HEK293T (cell line): ENCODE data around the gene LITAFD.

Experiments
- CTCF ChIA-PET: fragments of 350-600 bp; formaldehyde crosslinking; extraction: SDS; loops from one replicate; lab custom pipeline; 2021; ENCODE audit warnings: antibody characterized with exemption, inconsistent platforms; lab: Yijun Ruan, JAX
- POLR2A ChIA-PET: fragments of 350-600 bp; formaldehyde crosslinking; extraction: SDS; loops from one replicate; lab custom pipeline; 2020; ENCODE audit warnings: antibody characterized with exemption, inconsistent platforms; lab: Yijun Ruan, JAX
- DNase-seq: peaks from one replicate; pipeline ENCODE4 v3.0.0; 2012; ENCODE audit warnings: mixed read lengths; ENCODE audit errors: extremely low spot score
- ARNT ChIP-seq: fragments of 450-650 bp; IDR thresholded peaks from 2 replicates; pipeline ENCODE4 v1.6.1; 2017; ENCODE audit warnings: mild to moderate bottlenecking
- BHLHE40 ChIP-seq: fragments of 450-650 bp; IDR thresholded peaks from 2 replicates; pipeline ENCODE4 v1.6.1; 2016; ENCODE audit warnings: mild to moderate bottlenecking, moderate library complexity, borderline replicate concordance
- CTBP1 ChIP-seq: fragments of 450-650 bp; IDR thresholded peaks from 2 replicates; pipeline ENCODE4 v1.6.1; 2016; ENCODE audit warnings: borderline replicate concordance
- ELF4 ChIP-seq: fragments of 450-650 bp; IDR thresholded peaks from 2 replicates; pipeline ENCODE4 v1.6.1; 2017; ENCODE audit warnings: antibody characterized with exemption
- FOXA1 ChIP-seq: fragments of 450-650 bp; IDR thresholded peaks from 2 replicates; pipeline ENCODE4 v1.6.1; 2016; ENCODE audit warnings: mild to moderate bottlenecking
- FOXK2 ChIP-seq: fragments of 450-650 bp; IDR thresholded peaks from 2 replicates; pipeline ENCODE4 v1.6.1; 2016; ENCODE audit warnings: mild to moderate bottlenecking
- FOXM1 ChIP-seq: fragments of 450-650 bp; IDR thresholded peaks from 2 replicates; pipeline ENCODE4 v1.6.1; 2017; ENCODE audit warnings: mild to moderate bottlenecking, borderline replicate concordance
- HDGF ChIP-seq: fragments of 450-650 bp; IDR thresholded peaks from 2 replicates; pipeline ENCODE4 v1.6.1; 2017; ENCODE audit warnings: antibody characterized with exemption, borderline replicate concordance
- L3MBTL2 ChIP-seq: fragments of 450-650 bp; conservative IDR thresholded peaks from 2 replicates; pipeline ENCODE4 v1.6.1; 2016; ENCODE audit warnings: mild to moderate bottlenecking
- LEF1 ChIP-seq: fragments of 450-650 bp; IDR thresholded peaks from 2 replicates; pipeline ENCODE4 v1.6.1; 2017; ENCODE audit warnings: mild to moderate bottlenecking, borderline replicate concordance
- NFRKB ChIP-seq: fragments of 450-650 bp; IDR thresholded peaks from 2 replicates; pipeline ENCODE4 v1.6.1; 2016; ENCODE audit warnings: mild to moderate bottlenecking, moderate library complexity
- PKNOX1 ChIP-seq: fragments of 450-650 bp; IDR thresholded peaks from 2 replicates; pipeline ENCODE4 v1.6.1; 2016
- SP1 ChIP-seq: fragments of 450-650 bp; IDR thresholded peaks from 2 replicates; pipeline ENCODE4 v1.6.1; 2017
- SUZ12 ChIP-seq: fragments of 450-650 bp; IDR thresholded peaks from 2 replicates; pipeline ENCODE4 v1.6.1; 2016; ENCODE audit warnings: mild to moderate bottlenecking
- TARDBP ChIP-seq: fragments of 450-650 bp; IDR thresholded peaks from 2 replicates; pipeline ENCODE4 v1.6.1; 2016
- ZNF384 ChIP-seq: fragments of 450-650 bp; IDR thresholded peaks from 2 replicates; pipeline ENCODE4 v1.6.1; 2016

LITAFD gene

GRCh38 chr16:8847145-8847544 is 35.0 kb upstream of the LITAFD start:
- ChIA-PET CTCF (no interaction called here), POLR2A (no interaction called here)
- TF ChIP-seq LEF1, result no peak
- TF ChIP-seq TARDBP, result no peak
- no peak for TF ChIP-seq SP1
- TF ChIP-seq ARNT, result no peak
- no peak for TF ChIP-seq FOXA1
- TF ChIP-seq SUZ12, result no peak
- TF ChIP-seq HDGF, result no peak
- TF ChIP-seq ZNF384, result no peak
- no peak for TF ChIP-seq PKNOX1
- TF ChIP-seq L3MBTL2, result no peak
- no peak for TF ChIP-seq CTBP1
- no peak for TF ChIP-seq BHLHE40
- no peak for TF ChIP-seq FOXM1
- no peak for TF ChIP-seq FOXK2
- no peak for TF ChIP-seq NFRKB
- no peak for TF ChIP-seq ELF4
- DNase-seq, result no peak

- ChIA-PET CTCF (interaction anchor here (1.4 kb wide), 1 partner anchor 32 kb away, joined by 5 read pairs; no protein-coding TSS in a partner anchor), POLR2A (no interaction called here)
- no peak for DNase-seq
- TF ChIP-seq L3MBTL2, result no peak
- no peak for TF ChIP-seq ELF4
- no peak for TF ChIP-seq SUZ12
- TF ChIP-seq SP1, result no peak
- TF ChIP-seq ARNT, result no peak
- TF ChIP-seq ZNF384, result no peak
- no peak for TF ChIP-seq FOXA1
- TF ChIP-seq PKNOX1, result no peak
These were observed 34.5 kb upstream of the LITAFD start for GRCh38 chr16:8847623-8848022.

- DNase-seq, result no peak
- ChIA-PET CTCF (interaction anchor here (0.6 to 1.4 kb wide), 2 partner anchors 32 to 61 kb away, joined by 4 to 5 read pairs; no protein-coding TSS in a partner anchor), POLR2A (no interaction called here)
- TF ChIP-seq FOXA1, result no peak
- TF ChIP-seq FOXM1, result no peak
These were observed 33.8 kb upstream of the LITAFD start for GRCh38 chr16:8848231-8848938.

- no peak for TF ChIP-seq FOXK2
- no peak for TF ChIP-seq NFRKB
- TF ChIP-seq CTBP1, result no peak
- TF ChIP-seq SP1, result no peak
- TF ChIP-seq FOXM1, result no peak
- no peak for TF ChIP-seq ELF4
- TF ChIP-seq FOXA1, result no peak
- no peak for TF ChIP-seq ARNT
- no peak for TF ChIP-seq L3MBTL2
- no peak for TF ChIP-seq BHLHE40
- TF ChIP-seq TARDBP, result no peak
- no peak for TF ChIP-seq LEF1
- TF ChIP-seq SUZ12, result no peak
- TF ChIP-seq ZNF384, result no peak
- CTCF ChIA-PET, result interaction anchor here (0.6 to 1.4 kb wide), 2 partner anchors 31 to 61 kb away, joined by 4 to 5 read pairs; no protein-coding TSS in a partner anchor
- no peak for DNase-seq
- POLR2A ChIA-PET, result no interaction called here
These were observed 33.2 kb upstream of the LITAFD start for GRCh38 chr16:8848939-8849391.

GRCh38 chr16:8849411-8850011 is 32.6 kb upstream of the LITAFD start:
- ChIA-PET POLR2A (no interaction called here), CTCF (no interaction called here)
- TF ChIP-seq ZNF384 (no peak), FOXA1 (no peak), ARNT (no peak), NFRKB (no peak), LEF1 (no peak), SP1 (no peak), HDGF (no peak), CTBP1 (no peak), FOXM1 (no peak), PKNOX1 (no peak), TARDBP (no peak), ELF4 (no peak), L3MBTL2 (no peak), SUZ12 (no peak), BHLHE40 (no peak), FOXK2 (no peak)
- DNase-seq, result no peak

- ChIA-PET POLR2A (no interaction called here), CTCF (no interaction called here)
- no peak for DNase-seq
- no peak for TF ChIP-seq NFRKB
- TF ChIP-seq FOXK2, result no peak
- no peak for TF ChIP-seq BHLHE40
- no peak for TF ChIP-seq ARNT
- no peak for TF ChIP-seq TARDBP
These were observed 31.8 kb upstream of the LITAFD start for GRCh38 chr16:8850279-8850885.
